K562 (cell line): ENCODE results near the gene TUBD1. TPM values are rescaled to one million over a fixed set of nuclear protein-coding genes. Genes with fewer than 3 reads are reported as not detected.

Experiments
- ARNT ChIP-seq, 2 experiments: fragments of 450-650 bp; IDR thresholded peaks; 2 replicates each; pipeline ENCODE4 v1.6.1; 2016; ENCODE audit warnings: mild to moderate bottlenecking in 1 of 2
- BCOR ChIP-seq: fragments of 450-650 bp; IDR thresholded peaks from 2 replicates; pipeline ENCODE4 v1.6.1; 2016
- CBX1 ChIP-seq: sonication (generic); IDR thresholded peaks from 2 replicates; pipeline ENCODE4 v1.6.1; 2016; ENCODE audit warnings: antibody characterized with exemption, low read depth, mild to moderate bottlenecking
- CCAR2 ChIP-seq: fragments of 200-400 bp; formaldehyde crosslinking; IDR thresholded peaks from 2 replicates; pipeline ENCODE4 v1.6.1; 2017; ENCODE audit warnings: mild to moderate bottlenecking, low read depth, low read length
- FOXK2 ChIP-seq, 2 experiments: fragments of 450-650 bp; IDR thresholded peaks in 1 of 2; conservative IDR thresholded peaks in 1 of 2; 2 replicates each; pipeline ENCODE4 v1.6.1; 2016; ENCODE audit warnings: low read depth in 2 of 2, mild to moderate bottlenecking in 1 of 2
- GABPA ChIP-seq: fragments of 200-800 bp; sonication (Bioruptor generic); conservative IDR thresholded peaks from 2 replicates; pipeline ENCODE4 v1.6.1; 2016; ENCODE audit warnings: low read depth, missing genetic modification characterization, missing compliant biosample characterization
- HDAC2 ChIP-seq: fragments of 450-650 bp; IDR thresholded peaks from 2 replicates; pipeline ENCODE4 v1.6.1; 2016; ENCODE audit warnings: mild to moderate bottlenecking
- HNRNPK ChIP-seq: fragments of 200-400 bp; formaldehyde crosslinking; IDR thresholded peaks from one replicate; pipeline ENCODE4 v1.6.1; 2018; ENCODE audit warnings: mild to moderate bottlenecking, low read depth, low read length; ENCODE audit not compliant: poor library complexity, severe bottlenecking
- L3MBTL2 ChIP-seq: fragments of 450-650 bp; IDR thresholded peaks from 2 replicates; pipeline ENCODE4 v1.6.1; 2016; ENCODE audit warnings: mild to moderate bottlenecking, moderate library complexity
- MCM7 ChIP-seq, 2 experiments: fragments of 450-650 bp; IDR thresholded peaks; 2 replicates each; pipeline ENCODE4 v1.6.1; 2016 to 2018
- MTA2 ChIP-seq: fragments of 450-650 bp; IDR thresholded peaks from 2 replicates; pipeline ENCODE4 v1.6.1; 2016; ENCODE audit warnings: low read depth
- PTTG1 ChIP-seq: fragments of 450-650 bp; IDR thresholded peaks from 2 replicates; pipeline ENCODE4 v1.6.1; 2016; ENCODE audit warnings: low read depth, mild to moderate bottlenecking, missing genetic modification characterization, missing compliant biosample characterization
- RBM34 ChIP-seq: fragments of 200-400 bp; formaldehyde crosslinking; IDR thresholded peaks from 2 replicates; pipeline ENCODE4 v1.6.1; 2018; ENCODE audit warnings: low read length, borderline replicate concordance; ENCODE audit not compliant: insufficient read depth
- SMC3 ChIP-seq: conservative IDR thresholded peaks from 2 replicates; pipeline ENCODE4 v1.6.1; 2011; ENCODE audit warnings: low read depth, low read length, improper control_type of control experiment; ENCODE audit not compliant: insufficient read depth
- TAF9B ChIP-seq: fragments of 450-650 bp; IDR thresholded peaks from 2 replicates; pipeline ENCODE4 v1.6.1; 2018; ENCODE audit warnings: mild to moderate bottlenecking; ENCODE audit not compliant: partially characterized antibody
- TBL1XR1 ChIP-seq, 2 experiments: IDR thresholded peaks; 2 replicates each; pipeline ENCODE4 v1.6.1; 2012; ENCODE audit warnings: improper control_type of control experiment in 2 of 2, low read length in 2 of 2, mild to moderate bottlenecking in 1 of 2
- ZNF311 ChIP-seq: fragments of 250-450 bp; sonication (Bioruptor Pico); IDR thresholded peaks from 2 replicates; pipeline ENCODE4 v1.4.0; 2020; ENCODE audit warnings: mild to moderate bottlenecking, moderate library complexity
- polyA plus RNA-seq, 8 experiments: library from polyadenylated mRNA; depleted of rRNA in 4 of 8; stranded (reverse) in 5 of 8; unstranded in 3 of 8; fragments of >200 nt; fragmentation: Nextera tagmentation in 2 of 8; fragmentation: Illumina TruSeq in 1 of 8; extraction: Ambion mirVana in 2 of 8; extraction: Trizol in 1 of 8; gene quantifications; 2 replicates each; pipeline versions ENCODE4 v1.2.1 to v1.2.3, GENCODE V29; 2011 to 2014; ENCODE audit warnings: inconsistent platforms in 1 of 8, missing spikeins in 1 of 8
- total RNA-seq, 7 experiments: library from RNA; depleted of rRNA in 6 of 7; stranded (reverse); fragments of >200 nt in 6 of 7; fragmentation: Illumina TruSeq in 2 of 7; extraction: Trizol in 2 of 7; gene quantifications; 2 replicates each; pipeline versions ENCODE4 v1.2.1 to v1.2.3, GENCODE V29; 2011 to 2021; ENCODE audit warnings: low replicate concordance in 1 of 7
- TF ChIP-seq, protein P1 (sequence below): fragments of 250-450 bp; sonication (Bioruptor Pico); IDR thresholded peaks from 2 replicates; pipeline ENCODE4 v1.4.0; 2020; ENCODE audit warnings: borderline replicate concordance
- TF ChIP-seq, protein P2 (sequence below): IDR thresholded peaks from 2 replicates; pipeline ENCODE4 v1.6.1; 2014; ENCODE audit warnings: antibody characterized with exemption
- TF ChIP-seq, protein P3 (sequence below): fragments of 250-450 bp; sonication (Bioruptor Pico); IDR thresholded peaks from 2 replicates; pipeline ENCODE4 v1.4.0; 2020; ENCODE audit warnings: mild to moderate bottlenecking
- TF ChIP-seq, protein P4 (sequence below): sonication (generic); formaldehyde crosslinking; IDR thresholded peaks from 2 replicates; pipeline ENCODE4 v1.8.0; 2023; ENCODE audit warnings: mild to moderate bottlenecking, missing genetic modification reagents

The TUBD1 gene
- total and polyA plus RNA-seq, 9 of the 15 experiments (the other 6 are each of a cell fraction or from before 2014, with no cell fraction given), result 10.8 to 35.3 (median 17.9) TPM

DNA sequence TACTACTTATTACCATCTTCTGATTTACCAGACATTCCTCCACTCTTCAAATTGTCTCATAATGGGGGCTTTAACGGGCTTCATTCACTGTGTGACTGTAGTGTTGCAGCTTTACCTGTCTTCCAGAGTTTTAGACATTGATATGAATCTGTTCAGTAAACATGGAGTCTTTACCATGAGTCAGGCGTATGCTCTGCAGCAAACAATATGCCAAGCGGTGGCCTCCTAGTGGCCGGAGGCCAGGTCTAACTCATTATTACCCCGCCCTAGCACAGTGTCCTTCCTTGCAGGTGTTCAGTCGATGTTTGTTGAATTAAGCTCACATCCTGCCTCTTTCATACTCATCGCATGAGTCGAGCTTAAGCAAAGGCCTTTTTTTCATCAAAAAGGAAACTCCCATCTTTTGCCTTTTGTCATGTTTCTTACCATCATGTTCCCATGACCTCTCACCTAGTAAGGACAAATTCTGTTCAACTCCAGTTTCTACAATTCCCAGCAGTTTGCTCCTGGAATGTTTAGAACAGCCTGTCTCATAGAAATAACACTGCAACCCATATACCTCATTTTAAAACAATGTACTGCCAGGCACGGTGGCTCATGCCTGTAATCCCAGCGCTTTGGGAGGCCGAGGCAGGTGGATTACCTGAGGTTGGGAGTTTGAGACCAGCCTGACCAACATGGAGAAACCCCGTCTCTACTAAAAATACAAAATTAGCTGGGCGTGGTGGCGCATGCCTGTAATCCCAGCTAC is 39.4 kb downstream of the TUBD1 start (continued):
- TF ChIP-seq ZNF311 (no peak), FOXK2 (conservative IDR thresholded peaks at IDR 0.05 in 1 of 2, IDR thresholded peaks at IDR 0.05 in 1 of 2; ENCODE audit: low read depth in 2 of 2) (peak; percentile 53 to 70; a peak in 3 of 4 replicates), CBX1 (peak; percentile 79; the same call in 1 of the 2 replicates), BCOR (no peak), HDAC2 (no peak), SMC3 (no peak), MCM7 (IDR thresholded peaks at IDR 0.05) (no peak), PTTG1 (tag) (no peak), ARNT (IDR thresholded peaks at IDR 0.05) (no peak), TAF9B (no peak), HNRNPK (no peak), CCAR2 (no peak), MTA2 (no peak), TBL1XR1 (IDR thresholded peaks at IDR 0.05; ENCODE audit: low read length in 2 of 2) (no peak), GABPA (no peak), L3MBTL2 (no peak), RBM34 (no peak)
- TF ChIP-seq, protein P1, sequence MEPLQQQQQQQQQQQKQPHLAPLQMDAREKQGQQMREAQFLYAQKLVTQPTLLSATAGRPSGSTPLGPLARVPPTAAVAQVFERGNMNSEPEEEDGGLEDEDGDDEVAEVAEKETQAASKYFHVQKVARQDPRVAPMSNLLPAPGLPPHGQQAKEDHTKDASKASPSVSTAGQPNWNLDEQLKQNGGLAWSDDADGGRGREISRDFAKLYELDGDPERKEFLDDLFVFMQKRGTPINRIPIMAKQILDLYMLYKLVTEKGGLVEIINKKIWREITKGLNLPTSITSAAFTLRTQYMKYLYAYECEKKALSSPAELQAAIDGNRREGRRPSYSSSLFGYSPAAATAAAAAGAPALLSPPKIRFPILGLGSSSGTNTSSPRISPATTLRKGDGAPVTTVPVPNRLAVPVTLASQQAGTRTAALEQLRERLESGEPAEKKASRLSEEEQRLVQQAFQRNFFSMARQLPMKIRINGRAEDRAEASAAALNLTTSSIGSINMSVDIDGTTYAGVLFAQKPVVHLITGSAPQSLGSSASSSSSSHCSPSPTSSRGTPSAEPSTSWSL (CRISPR knock-in tag), result no peak
- TF ChIP-seq, protein P2, sequence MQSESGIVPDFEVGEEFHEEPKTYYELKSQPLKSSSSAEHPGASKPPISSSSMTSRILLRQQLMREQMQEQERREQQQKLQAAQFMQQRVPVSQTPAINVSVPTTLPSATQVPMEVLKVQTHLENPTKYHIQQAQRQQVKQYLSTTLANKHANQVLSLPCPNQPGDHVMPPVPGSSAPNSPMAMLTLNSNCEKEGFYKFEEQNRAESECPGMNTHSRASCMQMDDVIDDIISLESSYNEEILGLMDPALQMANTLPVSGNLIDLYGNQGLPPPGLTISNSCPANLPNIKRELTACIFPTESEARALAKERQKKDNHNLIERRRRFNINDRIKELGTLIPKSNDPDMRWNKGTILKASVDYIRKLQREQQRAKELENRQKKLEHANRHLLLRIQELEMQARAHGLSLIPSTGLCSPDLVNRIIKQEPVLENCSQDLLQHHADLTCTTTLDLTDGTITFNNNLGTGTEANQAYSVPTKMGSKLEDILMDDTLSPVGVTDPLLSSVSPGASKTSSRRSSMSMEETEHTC, result no peak
- TF ChIP-seq, protein P3, sequence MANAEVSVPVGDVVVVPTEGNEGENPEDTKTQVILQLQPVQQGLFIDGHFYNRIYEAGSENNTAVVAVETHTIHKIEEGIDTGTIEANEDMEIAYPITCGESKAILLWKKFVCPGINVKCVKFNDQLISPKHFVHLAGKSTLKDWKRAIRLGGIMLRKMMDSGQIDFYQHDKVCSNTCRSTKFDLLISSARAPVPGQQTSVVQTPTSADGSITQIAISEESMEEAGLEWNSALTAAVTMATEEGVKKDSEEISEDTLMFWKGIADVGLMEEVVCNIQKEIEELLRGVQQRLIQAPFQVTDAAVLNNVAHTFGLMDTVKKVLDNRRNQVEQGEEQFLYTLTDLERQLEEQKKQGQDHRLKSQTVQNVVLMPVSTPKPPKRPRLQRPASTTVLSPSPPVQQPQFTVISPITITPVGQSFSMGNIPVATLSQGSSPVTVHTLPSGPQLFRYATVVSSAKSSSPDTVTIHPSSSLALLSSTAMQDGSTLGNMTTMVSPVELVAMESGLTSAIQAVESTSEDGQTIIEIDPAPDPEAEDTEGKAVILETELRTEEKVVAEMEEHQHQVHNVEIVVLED, result no peak
- TF ChIP-seq, protein P4, sequence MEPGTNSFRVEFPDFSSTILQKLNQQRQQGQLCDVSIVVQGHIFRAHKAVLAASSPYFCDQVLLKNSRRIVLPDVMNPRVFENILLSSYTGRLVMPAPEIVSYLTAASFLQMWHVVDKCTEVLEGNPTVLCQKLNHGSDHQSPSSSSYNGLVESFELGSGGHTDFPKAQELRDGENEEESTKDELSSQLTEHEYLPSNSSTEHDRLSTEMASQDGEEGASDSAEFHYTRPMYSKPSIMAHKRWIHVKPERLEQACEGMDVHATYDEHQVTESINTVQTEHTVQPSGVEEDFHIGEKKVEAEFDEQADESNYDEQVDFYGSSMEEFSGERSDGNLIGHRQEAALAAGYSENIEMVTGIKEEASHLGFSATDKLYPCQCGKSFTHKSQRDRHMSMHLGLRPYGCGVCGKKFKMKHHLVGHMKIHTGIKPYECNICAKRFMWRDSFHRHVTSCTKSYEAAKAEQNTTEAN (CRISPR knock-in tag), result no peak
